NCI-H146 (cell line): ENCODE measurements around the gene GFOD2.

Experiments used
- DNase-seq: peaks from one replicate; lab custom pipeline; 2025; lab: John Stamatoyannopoulos, UW

GFOD2 gene

GRCh38 chr16:67733734-67734470, 14.8 kb upstream of the GFOD2 start:
- no peak for DNase-seq

- DNase-seq, result no peak
Measured at GRCh38 chr16:67731753-67732095, 12.6 kb upstream of the GFOD2 start.

- no peak for DNase-seq
Measured at GRCh38 chr16:67731071-67731752, 12.1 kb upstream of the GFOD2 start.

- no peak for DNase-seq
Measured at GRCh38 chr16:67730326-67730725, 11.2 kb upstream of the GFOD2 start.

GRCh38 chr16:67729636-67730248, 10.6 kb upstream of the GFOD2 start:
- DNase-seq, result no peak

GRCh38 chr16:67727521-67728485, 8.7 kb upstream of the GFOD2 start:
- DNase-seq, result no peak

- DNase-seq, result no peak
Measured at GRCh38 chr16:67726106-67727034, 7.3 kb upstream of the GFOD2 start.

GRCh38 chr16:67723911-67724305, 4.8 kb upstream of the GFOD2 start:
- DNase-seq, result no peak

GRCh38 chr16:67723151-67723910, 4.2 kb upstream of the GFOD2 start:
- DNase-seq, result no peak

- no peak for DNase-seq
Measured at GRCh38 chr16:67720236-67720635, 1.1 kb upstream of the GFOD2 start.

- peak; percentile 26 for DNase-seq
Measured at GRCh38 chr16:67719778-67720144, 645 bp upstream of the GFOD2 start.

- DNase-seq, result peak; percentile 31
Measured at GRCh38 chr16:67718668-67719047, 458 bp downstream of the GFOD2 start.

- DNase-seq, result no peak
Measured at GRCh38 chr16:67716097-67716496, 3.0 kb downstream of the GFOD2 start.

- DNase-seq, result no peak
Measured at GRCh38 chr16:67714522-67714921, 4.6 kb downstream of the GFOD2 start.

GRCh38 chr16:67713647-67714273, 5.4 kb downstream of the GFOD2 start:
- no peak for DNase-seq

- DNase-seq, result no peak
Measured at GRCh38 chr16:67710607-67711006, 8.5 kb downstream of the GFOD2 start.

- no peak for DNase-seq
Measured at GRCh38 chr16:67709050-67709449, 10.1 kb downstream of the GFOD2 start.

GRCh38 chr16:67708368-67708771, 10.7 kb downstream of the GFOD2 start:
- DNase-seq, result no peak

GRCh38 chr16:67707790-67708189, 11.3 kb downstream of the GFOD2 start:
- no peak for DNase-seq

- no peak for DNase-seq
Measured at GRCh38 chr16:67707210-67707609, 11.9 kb downstream of the GFOD2 start.
